ENCODE data around the gene SYTL5. TPM values are rescaled to one million over a fixed set of nuclear protein-coding genes. Genes with fewer than 3 reads are reported as not detected.
"Not testable (repeated sequence)": the region's sequence is repeated elsewhere in the genome, so short reads cannot be mapped to it uniquely, and the experiment has no call there.

Gene SYTL5
- total RNA-seq (2014; rRNA removed; shearing (Covaris generic)): 4.2 and 4.3 TPM in 2 replicates

GRCh38 chrX:38006291-38006690 lies at the start of gene SYTL5:
SYTL5 (plus strand) TSS chrX:38006553; CDS start chrX:38033890, 27,337 bp downstream.
- DNase-seq (ENCODE audit: low read depth): no peak

GRCh38 chrX:37958525-37959211 lies 47.7 kb upstream of the SYTL5 start:
- DNase-seq (ENCODE audit: low read depth): peak; percentile 80

GRCh38 chrX:37959212-37960021 lies 46.9 kb upstream of the SYTL5 start:
- peak; percentile 2 for DNase-seq (ENCODE audit: low read depth)

GRCh38 chrX:37961118-37961517 lies 45.2 kb upstream of the SYTL5 start:
- DNase-seq (ENCODE audit: low read depth): no peak

GRCh38 chrX:37967714-37968113 lies 38.6 kb upstream of the SYTL5 start:
- DNase-seq (ENCODE audit: low read depth): no peak

- no peak for DNase-seq (ENCODE audit: low read depth)
Observed at GRCh38 chrX:37975421-37975820, 30.9 kb upstream of the SYTL5 start.

GRCh38 chrX:37976153-37976552 lies 30.2 kb upstream of the SYTL5 start:
- DNase-seq (ENCODE audit: low read depth): peak; percentile 14

GRCh38 chrX:37984880-37985279 lies 21.5 kb upstream of the SYTL5 start:
- no peak for DNase-seq (ENCODE audit: low read depth)

GRCh38 chrX:37986893-37987292 lies 19.5 kb upstream of the SYTL5 start:
- peak; percentile 51 for DNase-seq (ENCODE audit: low read depth)

GRCh38 chrX:37989304-37989703 lies 17.0 kb upstream of the SYTL5 start:
- DNase-seq (ENCODE audit: low read depth): no peak

- DNase-seq (ENCODE audit: low read depth): not testable (repeated sequence)
Observed at GRCh38 chrX:37991303-37991702, 15.1 kb upstream of the SYTL5 start.

- DNase-seq (ENCODE audit: low read depth): no peak
Observed at GRCh38 chrX:37993176-37993575, 13.2 kb upstream of the SYTL5 start.

GRCh38 chrX:37993837-37994619 lies 12.3 kb upstream of the SYTL5 start:
- no peak for DNase-seq (ENCODE audit: low read depth)

GRCh38 chrX:37995428-37995827 lies 10.9 kb upstream of the SYTL5 start:
- no peak for DNase-seq (ENCODE audit: low read depth)

- DNase-seq (ENCODE audit: low read depth): no peak
Observed at GRCh38 chrX:37997096-37997495, 9.3 kb upstream of the SYTL5 start.

GRCh38 chrX:37998586-37999262 lies 7.6 kb upstream of the SYTL5 start:
- DNase-seq (ENCODE audit: low read depth): peak; percentile 67

GRCh38 chrX:38000706-38001105 lies 5.6 kb upstream of the SYTL5 start:
- DNase-seq (ENCODE audit: low read depth): no peak

- DNase-seq (ENCODE audit: low read depth): no peak
Observed at GRCh38 chrX:38004046-38004445, 2.3 kb upstream of the SYTL5 start.

- DNase-seq (ENCODE audit: low read depth): no peak
Observed at GRCh38 chrX:38006778-38007177, 425 bp downstream of the SYTL5 start.

- DNase-seq (ENCODE audit: low read depth): no peak
Observed at GRCh38 chrX:38008658-38009057, 2.3 kb downstream of the SYTL5 start.

- no peak for DNase-seq (ENCODE audit: low read depth)
Observed at GRCh38 chrX:38009641-38010040, 3.3 kb downstream of the SYTL5 start.

Measured in RPMI7951 (cell line).